SK-N-SH (cell line): ENCODE data around the gene STIM2. TPM values are rescaled to one million over a fixed set of nuclear protein-coding genes. Genes with fewer than 3 reads are reported as not detected.

Experiments
- CTCF ChIA-PET: fragments of 300-600, 350-600 bp; formaldehyde crosslinking; extraction: SDS; loops from one replicate; lab custom pipeline; 2021; lab: Yijun Ruan, JAX
- POLR2A ChIA-PET: fragments of 350-600 bp; sonication (Branson Sonifier 250); formaldehyde crosslinking; extraction: SDS; loops from one replicate; lab custom pipeline; 2020; ENCODE audit warnings: antibody characterized with exemption, inconsistent platforms; lab: Yijun Ruan, JAX
- DNase-seq: peaks from one replicate; pipeline ENCODE4 v3.0.0; 2012
- H2AFZ ChIP-seq: fragments of 200-600 bp; sonication (generic); 2 replicates; pipeline ENCODE4 v1.8.1; 2016; ENCODE audit warnings: antibody characterized with exemption, mild to moderate bottlenecking, low read depth
- H3F3A ChIP-seq: fragments of 200-600 bp; sonication (generic); replicated peaks from 2 replicates; pipeline ENCODE3; 2016; ENCODE audit warnings: antibody characterized with exemption, mild to moderate bottlenecking; ENCODE audit not compliant: insufficient read depth
- H3K27ac ChIP-seq, 2 experiments: fragments of 200-500 bp in 1 of 2; fragments of 200-600 bp in 1 of 2; sonication (Bioruptor generic) in 1 of 2; sonication (generic), shearing (Covaris generic) in 1 of 2; 2 replicates each; pipeline versions ENCODE4 v1.5.1 to v1.6.1; 2014 to 2016; ENCODE audit warnings: low read depth in 2 of 2, inconsistent platforms in 1 of 2, low read length in 1 of 2, mild to moderate bottlenecking in 1 of 2, mixed read lengths in 1 of 2
- H3K27me3 ChIP-seq: fragments of 200-600 bp; sonication (generic), shearing (Covaris generic); 2 replicates; pipeline ENCODE4 v1.6.1; 2016; ENCODE audit warnings: mixed run types; ENCODE audit not compliant: insufficient read depth
- H3K36me3 ChIP-seq, 2 experiments: fragments of 200-500 bp in 1 of 2; fragments of 200-600 bp in 1 of 2; sonication (Bioruptor generic) in 1 of 2; sonication (generic) in 1 of 2; replicated peaks in 1 of 2; 2 replicates each; pipeline versions ENCODE3 to v1.5.1; 2014 to 2016; ENCODE audit warnings: low read length in 1 of 2, mild to moderate bottlenecking in 1 of 2; ENCODE audit not compliant: insufficient read depth in 2 of 2, control insufficient read depth in 1 of 2
- H3K4me1 ChIP-seq, 2 experiments: fragments of 200-500 bp in 1 of 2; fragments of 200-600 bp in 1 of 2; sonication (Bioruptor generic) in 1 of 2; sonication (generic), shearing (Covaris generic) in 1 of 2; 2 replicates each; pipeline versions ENCODE4 v1.5.1 to v1.6.1; 2014 to 2016; ENCODE audit warnings: low read depth in 1 of 2, low read length in 1 of 2, mixed run types in 1 of 2; ENCODE audit not compliant: insufficient read depth in 2 of 2, control insufficient read depth in 1 of 2
- H3K4me2 ChIP-seq: fragments of 200-600 bp; sonication (generic), shearing (Covaris generic); 2 replicates; pipeline ENCODE4 v1.6.1; 2017; ENCODE audit warnings: mixed run types
- H3K4me3 ChIP-seq, 2 experiments: fragments of 200-500 bp in 1 of 2; fragments of 200-600 bp in 1 of 2; sonication (Bioruptor generic) in 1 of 2; sonication (generic), shearing (Covaris generic) in 1 of 2; 2 replicates each; pipeline versions ENCODE4 v1.5.1 to v1.8.1; 2014 to 2016; ENCODE audit warnings: low read depth in 2 of 2, inconsistent platforms in 1 of 2, low read length in 1 of 2, mild to moderate bottlenecking in 1 of 2, mixed read lengths in 1 of 2, moderate library complexity in 1 of 2
- H3K79me2 ChIP-seq: fragments of 200-600 bp; sonication (generic); 2 replicates; pipeline ENCODE4 v1.8.1; 2017; ENCODE audit warnings: mild to moderate bottlenecking; ENCODE audit not compliant: insufficient read depth
- H3K9ac ChIP-seq: fragments of 200-600 bp; sonication (generic); 2 replicates; pipeline ENCODE4 v1.6.1; 2017; ENCODE audit warnings: mixed run types
- H3K9me2 ChIP-seq: fragments of 200-600 bp; sonication (generic); 2 replicates; pipeline ENCODE4 v1.6.1; 2017; ENCODE audit warnings: mixed run types
- H3K9me3 ChIP-seq: fragments of 200-600 bp; sonication (generic); 2 replicates; pipeline ENCODE4 v1.6.1; 2017; ENCODE audit warnings: mixed run types, mild to moderate bottlenecking, moderate library complexity
- H4K20me1 ChIP-seq: fragments of 200-600 bp; sonication (generic); 2 replicates; pipeline ENCODE4 v1.6.1; 2017; ENCODE audit warnings: mild to moderate bottlenecking, mixed run types; ENCODE audit not compliant: insufficient read depth
- GABPA ChIP-seq: IDR thresholded peaks from 2 replicates; pipeline ENCODE4 v1.4.0; 2012; ENCODE audit warnings: low read depth, mild to moderate bottlenecking
- MXI1 ChIP-seq: IDR thresholded peaks from 2 replicates; pipeline ENCODE4 v1.6.1; 2012; ENCODE audit warnings: mild to moderate bottlenecking, low read depth, low read length, improper control_type of control experiment
- NFIC ChIP-seq: IDR thresholded peaks from 2 replicates; pipeline ENCODE4 v1.4.0; 2012; ENCODE audit warnings: borderline replicate concordance
- NRF1 ChIP-seq: IDR thresholded peaks from 2 replicates; pipeline ENCODE4 v1.6.1; 2012; ENCODE audit warnings: low read depth, mild to moderate bottlenecking, low read length
- REST ChIP-seq: IDR thresholded peaks from 2 replicates; pipeline ENCODE4 v1.6.1; 2012; ENCODE audit warnings: mild to moderate bottlenecking, low read depth, low read length, moderate library complexity
- SIN3A ChIP-seq: IDR thresholded peaks from 2 replicates; pipeline ENCODE4 v1.6.1; 2012; ENCODE audit warnings: low read depth, mild to moderate bottlenecking, low read length, moderate library complexity, borderline replicate concordance
- SMC3 ChIP-seq: IDR thresholded peaks from 2 replicates; pipeline ENCODE4 v1.6.1; 2012; ENCODE audit warnings: low read depth, low read length, improper control_type of control experiment
- TCF12 ChIP-seq: IDR thresholded peaks from 2 replicates; pipeline ENCODE4 v1.4.0; 2012
- USF2 ChIP-seq: fragments of 150-350 bp; IDR thresholded peaks from 2 replicates; pipeline ENCODE4 v1.6.1; 2017; ENCODE audit warnings: antibody characterized with exemption, low read length, low read depth, borderline replicate concordance
- WGBS: methylation state at CpG from one replicate; pipeline ENCODE4 v1.1.6; 2017; ENCODE audit warnings: low lambda C conversion rate; 5-methylcytosine and 5-hydroxymethylcytosine counted together
- polyA plus RNA-seq, 3 experiments: library from polyadenylated mRNA; depleted of rRNA; stranded (reverse); fragments of >200 nt; gene quantifications; 2 replicates each; pipeline ENCODE4 v1.2.3, GENCODE V29; 2012
- TF ChIP-seq, protein P1 (sequence below): IDR thresholded peaks from 2 replicates; pipeline ENCODE4 v1.4.0; 2012; ENCODE audit warnings: low read depth, borderline replicate concordance

STIM2 gene
- polyA plus RNA-seq, 1 of the 3 experiments (the other 2 are of a cell fraction) = 14.7 TPM

DNA sequence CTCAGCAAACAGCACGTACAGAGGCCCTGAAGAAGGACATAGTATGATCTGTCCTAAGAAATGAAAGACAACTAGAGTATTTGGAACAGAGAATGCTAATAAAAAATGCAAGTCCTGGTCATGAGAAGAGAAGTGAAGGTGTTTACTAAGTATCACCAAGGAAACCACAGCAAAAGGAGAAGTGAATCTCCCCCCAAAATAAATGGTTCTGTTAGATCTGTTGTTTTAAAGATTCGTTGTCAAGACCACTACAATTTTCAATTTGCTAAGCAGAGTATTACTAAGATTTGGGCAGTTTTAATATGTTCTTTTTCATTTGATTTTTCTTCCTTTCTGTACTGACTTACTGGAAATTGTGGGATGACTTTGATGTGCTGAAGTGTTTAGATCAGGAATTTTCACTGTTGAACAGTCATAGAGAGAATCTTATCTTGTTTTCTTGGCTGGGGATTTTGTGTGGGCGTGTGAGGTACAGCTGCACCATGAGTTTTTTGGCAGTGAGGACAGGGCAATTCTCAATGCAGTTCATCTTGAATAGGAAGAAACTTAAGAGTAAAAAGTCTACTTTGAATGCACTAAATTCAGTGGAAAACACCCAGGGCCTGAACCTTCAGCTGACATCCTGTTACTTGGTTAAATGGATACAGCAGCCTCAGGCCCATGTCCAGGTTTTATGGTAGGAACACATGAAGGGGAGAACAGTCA, 132.2 kb downstream of the STIM2 start:
- H3K79me2 ChIP-seq = no peaks in the 10 kb centered on the region
- no peak overlapping the region for H3K4me3 ChIP-seq
- no peak overlapping the region for H2AFZ ChIP-seq
- WGBS = 89% methylated on average over 3 of the region's 3 CpGs
- no peaks in the 10 kb centered on the region for H4K20me1 ChIP-seq
- CTCF ChIA-PET = interaction anchor here (1.0 to 1.7 kb wide), 3 partner anchors 8 to 131 kb away, joined by 3 to 5 read pairs (median 4); no protein-coding TSS in a partner anchor
- no peaks in the 10 kb centered on the region for H3K9me3 ChIP-seq
- no peak overlapping the region for H3K4me2 ChIP-seq
- H3F3A ChIP-seq = no peaks in the 10 kb centered on the region
- TF ChIP-seq NRF1 (no peak), TCF12 (peak; percentile 24; the same call in 1 of the 2 replicates), NFIC (no peak)
- POLR2A ChIA-PET = no interaction called here
- no peaks in the 10 kb centered on the region for H3K27me3 ChIP-seq
- no peak overlapping the region for H3K9ac ChIP-seq
- no peaks in the 10 kb centered on the region; a peak in 1 of 4 replicates for H3K4me1 ChIP-seq
- no peaks in the 10 kb centered on the region for H3K9me2 ChIP-seq
- peak overlapping the region in 1 of 2 experiments; percentile 11; a peak in 1 of 4 replicates for H3K27ac ChIP-seq
- no peak for DNase-seq
- peaks cover 0 to 10% of the 10 kb centered on the region in 2 experiments for H3K36me3 ChIP-seq

GRCh38 chr4:26993539-26993938, 132.9 kb downstream of the STIM2 start:
- H3K36me3 ChIP-seq = peaks cover 0 to 10% of the 10 kb centered on the region in 2 experiments
- H3K9me3 ChIP-seq = no peaks in the 10 kb centered on the region
- no peaks in the 10 kb centered on the region for H3K9me2 ChIP-seq
- 70% methylated on average over 3 of the region's 3 CpGs for WGBS
- no peak overlapping the region for H3K9ac ChIP-seq
- no peak overlapping the region for H3K4me2 ChIP-seq
- DNase-seq = no peak
- H3K27ac ChIP-seq = peak overlapping the region in 1 of 2 experiments; percentile 11; a peak in 1 of 4 replicates
- no peaks in the 10 kb centered on the region for H3K79me2 ChIP-seq
- H4K20me1 ChIP-seq = no peaks in the 10 kb centered on the region
- ChIA-PET CTCF (no interaction called here), POLR2A (no interaction called here)
- H3K4me3 ChIP-seq = no peak overlapping the region
- no peaks in the 10 kb centered on the region; a peak in 1 of 4 replicates for H3K4me1 ChIP-seq
- no peaks in the 10 kb centered on the region for H3F3A ChIP-seq
- no peak for TF ChIP-seq SIN3A
- TF ChIP-seq MXI1 = no peak
- no peak for TF ChIP-seq USF2
- TF ChIP-seq, protein P1, sequence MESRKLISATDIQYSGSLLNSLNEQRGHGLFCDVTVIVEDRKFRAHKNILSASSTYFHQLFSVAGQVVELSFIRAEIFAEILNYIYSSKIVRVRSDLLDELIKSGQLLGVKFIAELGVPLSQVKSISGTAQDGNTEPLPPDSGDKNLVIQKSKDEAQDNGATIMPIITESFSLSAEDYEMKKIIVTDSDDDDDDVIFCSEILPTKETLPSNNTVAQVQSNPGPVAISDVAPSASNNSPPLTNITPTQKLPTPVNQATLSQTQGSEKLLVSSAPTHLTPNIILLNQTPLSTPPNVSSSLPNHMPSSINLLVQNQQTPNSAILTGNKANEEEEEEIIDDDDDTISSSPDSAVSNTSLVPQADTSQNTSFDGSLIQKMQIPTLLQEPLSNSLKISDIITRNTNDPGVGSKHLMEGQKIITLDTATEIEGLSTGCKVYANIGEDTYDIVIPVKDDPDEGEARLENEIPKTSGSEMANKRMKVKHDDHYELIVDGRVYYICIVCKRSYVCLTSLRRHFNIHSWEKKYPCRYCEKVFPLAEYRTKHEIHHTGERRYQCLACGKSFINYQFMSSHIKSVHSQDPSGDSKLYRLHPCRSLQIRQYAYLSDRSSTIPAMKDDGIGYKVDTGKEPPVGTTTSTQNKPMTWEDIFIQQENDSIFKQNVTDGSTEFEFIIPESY = no peak
- no peak for TF ChIP-seq NFIC
- TF ChIP-seq REST = no peak
- TF ChIP-seq SMC3 = no peak
- TF ChIP-seq GABPA = no peak
- no peaks in the 10 kb centered on the region for H3K27me3 ChIP-seq
- no peak overlapping the region for H2AFZ ChIP-seq
